ENCODE results near the gene CAPN1. TPM values are rescaled to one million over a fixed set of nuclear protein-coding genes. Genes with fewer than 3 reads are reported as not detected.
"Not testable (repeated sequence)": the region's sequence is repeated elsewhere in the genome, so short reads cannot be mapped to it uniquely, and the experiment has no call there.

The CAPN1 gene
- polyA plus RNA-seq, 4 donors: 107 to 218 (median 205) TPM

DNA sequence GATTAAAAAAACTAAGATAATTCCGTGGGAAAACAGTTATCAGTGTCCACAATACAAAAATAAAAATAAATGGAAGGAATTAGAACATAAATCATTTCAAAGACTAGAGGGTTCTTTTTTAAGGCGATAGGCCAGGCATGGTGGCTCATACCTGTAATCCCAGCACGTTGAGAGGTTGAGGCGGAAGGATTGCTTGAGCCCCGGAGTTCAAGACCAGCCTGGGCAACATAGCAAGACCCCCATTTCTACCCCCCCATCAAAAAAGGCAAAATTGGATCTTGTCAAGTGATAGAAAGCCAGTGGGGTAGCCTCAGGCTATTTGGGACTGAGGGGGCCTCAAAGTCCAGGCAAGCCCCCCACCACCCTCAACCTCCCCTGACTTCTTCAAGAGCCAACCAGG is 59.4 kb downstream of the CAPN1 start:
- H3K27ac ChIP-seq (ENCODE audit: low read depth in 1 of 3, low read length in 2 of 3): no peak overlapping the region
- peaks cover 0 to 12% of the 10 kb centered on the region in 2 donors for H3K9me3 ChIP-seq (ENCODE audit: control insufficient read depth in 2 of 2, insufficient read depth in 1 of 2, low read depth in 1 of 2, low read length in 1 of 2)
- peaks cover 0 to 3% (median 0%) of the 10 kb centered on the region in 3 donors for H3K36me3 ChIP-seq (ENCODE audit: control insufficient read depth in 3 of 3, insufficient read depth in 2 of 3, low read depth in 1 of 3, low read length in 3 of 3)
- no peaks in the 10 kb centered on the region for H3K27me3 ChIP-seq (ENCODE audit: control insufficient read depth in 3 of 3, insufficient read depth in 3 of 3, low read length in 3 of 3)
- DNase-seq (no peak), FAIRE-seq (no peak)
- peaks cover 0 to 7% (median 0%) of the 10 kb centered on the region in 3 donors for H3K4me1 ChIP-seq (ENCODE audit: control insufficient read depth in 3 of 3, insufficient read depth in 2 of 3, low read depth in 1 of 3, low read length in 2 of 3)
- H3K4me3 ChIP-seq (ENCODE audit: low read depth in 1 of 3, low read length in 3 of 3): no peak overlapping the region
- 70 to 81% (median 70%) methylated on average over 5 of the region's 5 CpGs for WGBS, 3 donors

DNA sequence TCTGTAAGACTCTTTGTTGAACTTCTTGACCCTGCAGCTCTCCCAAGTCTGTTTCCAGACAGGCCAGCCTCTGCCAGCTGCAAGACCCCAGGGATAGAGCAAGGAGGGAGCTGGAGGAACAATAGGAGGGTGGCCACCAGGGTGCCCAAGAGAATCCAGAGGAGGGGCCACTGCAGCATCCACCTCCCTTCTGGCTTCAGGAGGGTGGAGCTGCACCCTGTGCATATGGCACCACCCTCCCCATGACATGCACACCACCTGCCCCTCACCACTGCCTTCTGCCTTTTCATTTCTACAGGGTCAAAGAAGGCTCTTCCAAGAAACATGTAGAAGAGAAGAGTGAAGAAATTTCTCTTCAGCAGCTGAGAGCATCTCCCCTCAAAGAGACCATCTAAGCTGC is 60.0 kb downstream of the CAPN1 start:
- DNase-seq (no peak), FAIRE-seq (no peak)
- Histone ChIP-seq H3K4me3 (ENCODE audit: low read depth in 1 of 3, low read length in 3 of 3) (no peak overlapping the region), H3K4me1 (ENCODE audit: control insufficient read depth in 3 of 3, insufficient read depth in 2 of 3, low read depth in 1 of 3, low read length in 2 of 3) (peaks cover 0 to 7% (median 0%) of the 10 kb centered on the region in 3 donors), H3K27ac (ENCODE audit: low read depth in 1 of 3, low read length in 2 of 3) (no peak overlapping the region), H3K9me3 (ENCODE audit: control insufficient read depth in 2 of 2, insufficient read depth in 1 of 2, low read depth in 1 of 2, low read length in 1 of 2) (peaks cover 0 to 12% of the 10 kb centered on the region in 2 donors), H3K27me3 (ENCODE audit: control insufficient read depth in 3 of 3, insufficient read depth in 3 of 3, low read length in 3 of 3) (no peaks in the 10 kb centered on the region), H3K36me3 (ENCODE audit: control insufficient read depth in 3 of 3, insufficient read depth in 2 of 3, low read depth in 1 of 3, low read length in 3 of 3) (peaks cover 0 to 3% (median 0%) of the 10 kb centered on the region in 3 donors)

DNA sequence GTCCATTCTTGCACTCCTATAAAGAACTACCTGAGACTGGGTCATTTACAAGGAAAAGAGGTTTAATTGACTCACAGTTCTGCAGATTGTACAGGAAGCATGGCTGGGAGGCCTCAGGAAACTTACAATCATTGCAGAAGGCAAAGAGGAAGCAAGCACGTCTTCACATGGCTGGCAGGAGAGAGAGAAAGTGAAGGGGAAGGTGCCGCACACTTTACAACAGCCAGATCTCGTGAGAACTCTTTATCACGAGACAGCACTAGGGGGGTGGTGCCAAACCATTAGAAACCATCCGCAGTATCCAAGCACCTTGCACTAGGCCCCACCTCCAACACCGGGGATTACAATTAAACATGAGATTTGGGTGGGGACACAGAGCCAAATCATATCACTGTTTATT is 60.7 kb downstream of the CAPN1 start:
- no peaks in the 10 kb centered on the region for H3K27me3 ChIP-seq (ENCODE audit: control insufficient read depth in 3 of 3, insufficient read depth in 3 of 3, low read length in 3 of 3)
- WGBS, 3 donors: 82 to 92% (median 88%) methylated on average over 6 of the region's 6 CpGs
- peaks cover 0 to 12% of the 10 kb centered on the region in 2 donors for H3K9me3 ChIP-seq (ENCODE audit: control insufficient read depth in 2 of 2, insufficient read depth in 1 of 2, low read depth in 1 of 2, low read length in 1 of 2)
- DNase-seq: no peak
- H3K4me1 ChIP-seq (ENCODE audit: control insufficient read depth in 3 of 3, insufficient read depth in 2 of 3, low read depth in 1 of 3, low read length in 2 of 3): peaks cover 0 to 7% (median 0%) of the 10 kb centered on the region in 3 donors
- no peak for FAIRE-seq
- H3K27ac ChIP-seq (ENCODE audit: low read depth in 1 of 3, low read length in 2 of 3): no peak overlapping the region
- H3K4me3 ChIP-seq (ENCODE audit: low read depth in 1 of 3, low read length in 3 of 3): no peak overlapping the region
- H3K36me3 ChIP-seq (ENCODE audit: control insufficient read depth in 3 of 3, insufficient read depth in 2 of 3, low read depth in 1 of 3, low read length in 3 of 3): peaks cover 0 to 3% (median 0%) of the 10 kb centered on the region in 3 donors

DNA sequence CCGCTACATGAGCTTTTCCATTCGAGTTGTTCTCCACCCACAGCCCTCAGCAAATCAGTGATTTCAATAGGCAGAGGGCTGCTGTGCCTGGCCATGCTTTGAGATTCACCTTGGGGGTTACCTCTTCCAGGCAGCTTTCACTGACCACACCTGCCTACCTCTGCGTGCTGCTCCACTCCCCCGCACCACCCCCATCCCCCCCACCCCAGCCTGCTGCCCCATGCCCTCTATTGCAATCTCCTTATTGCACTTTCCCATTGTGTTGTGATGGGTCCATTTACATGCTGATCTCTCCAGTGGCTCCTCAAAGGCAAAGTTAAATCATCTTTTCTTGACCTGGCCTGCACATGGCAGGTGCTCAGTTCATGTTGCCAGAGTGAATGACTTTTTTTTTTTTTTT is 62.1 kb downstream of the CAPN1 start:
- H3K9me3 ChIP-seq (ENCODE audit: control insufficient read depth in 2 of 2, insufficient read depth in 1 of 2, low read depth in 1 of 2, low read length in 1 of 2): peaks cover 0 to 12% of the 10 kb centered on the region in 2 donors
- H3K4me1 ChIP-seq (ENCODE audit: control insufficient read depth in 3 of 3, insufficient read depth in 2 of 3, low read depth in 1 of 3, low read length in 2 of 3): peaks cover 0 to 7% (median 0%) of the 10 kb centered on the region in 3 donors
- FAIRE-seq (no peak), DNase-seq (no peak)
- no peaks in the 10 kb centered on the region for H3K27me3 ChIP-seq (ENCODE audit: control insufficient read depth in 3 of 3, insufficient read depth in 3 of 3, low read length in 3 of 3)
- H3K4me3 ChIP-seq (ENCODE audit: low read depth in 1 of 3, low read length in 3 of 3): no peak overlapping the region
- no peak overlapping the region for H3K27ac ChIP-seq (ENCODE audit: low read depth in 1 of 3, low read length in 2 of 3)
- WGBS, 3 donors: 65 to 80% (median 78%) methylated on average over 4 of the region's 4 CpGs
- H3K36me3 ChIP-seq (ENCODE audit: control insufficient read depth in 3 of 3, insufficient read depth in 2 of 3, low read depth in 1 of 3, low read length in 3 of 3): peaks cover 0 to 5% (median 0%) of the 10 kb centered on the region in 3 donors

DNA sequence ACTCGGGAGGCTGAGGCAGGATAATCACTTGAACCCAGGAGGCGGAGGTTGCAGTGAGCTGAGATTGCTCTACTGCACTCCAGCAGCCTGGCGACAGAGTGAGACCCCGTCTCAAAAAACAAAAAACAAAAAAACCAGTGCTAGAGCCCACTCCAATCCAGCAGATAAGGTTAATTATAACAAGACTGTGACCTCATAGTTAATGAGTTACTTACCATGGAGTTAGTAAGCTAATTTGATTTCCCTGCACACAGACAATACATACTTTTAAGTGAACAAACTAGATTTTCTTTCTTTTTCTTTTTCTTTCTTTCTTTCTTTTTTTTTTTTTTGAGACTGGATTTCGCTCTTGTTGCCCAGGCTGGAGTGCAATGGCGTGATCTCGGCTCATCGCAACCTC is 63.3 kb downstream of the CAPN1 start:
- FAIRE-seq; H3K27me3 ChIP-seq (ENCODE audit: control insufficient read depth in 3 of 3, insufficient read depth in 3 of 3, low read length in 3 of 3); H3K36me3 ChIP-seq (ENCODE audit: control insufficient read depth in 3 of 3, insufficient read depth in 2 of 3, low read depth in 1 of 3, low read length in 3 of 3); H3K27ac ChIP-seq (ENCODE audit: low read depth in 1 of 3, low read length in 2 of 3); H3K4me1 ChIP-seq (ENCODE audit: control insufficient read depth in 3 of 3, insufficient read depth in 2 of 3, low read depth in 1 of 3, low read length in 2 of 3); H3K4me3 ChIP-seq (ENCODE audit: low read depth in 1 of 3, low read length in 3 of 3): not testable (repeated sequence)
- WGBS, 3 donors: 72 to 83% (median 76%) methylated on average over 8 of the region's 8 CpGs
- DNase-seq: peak in 1 of 2 donors; percentile 52
- H3K9me3 ChIP-seq (ENCODE audit: control insufficient read depth in 2 of 2, insufficient read depth in 1 of 2, low read depth in 1 of 2, low read length in 1 of 2): peaks cover 0 to 12% of the 10 kb centered on the region in 2 donors

DNA sequence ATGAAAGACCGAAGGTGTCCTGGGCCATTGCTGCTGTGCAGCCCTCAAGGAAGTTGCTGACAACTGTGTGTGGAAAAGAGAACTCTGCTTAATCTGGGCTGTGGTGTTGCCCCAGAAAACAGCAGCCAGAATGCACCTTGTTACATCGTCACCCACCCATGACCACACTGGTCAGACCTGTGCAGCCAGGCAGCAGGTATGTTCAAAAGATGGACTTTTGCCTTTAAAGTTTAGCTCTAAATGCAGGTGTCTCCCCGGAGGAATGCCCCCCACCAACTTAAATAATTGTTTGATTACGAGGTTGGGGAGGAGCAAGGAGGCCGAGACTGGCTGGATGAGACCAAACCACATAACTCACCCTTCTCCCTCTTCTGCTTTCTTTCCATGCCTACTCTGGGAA is 64.8 kb downstream of the CAPN1 start:
- Histone ChIP-seq H3K9me3 (ENCODE audit: control insufficient read depth in 2 of 2, insufficient read depth in 1 of 2, low read depth in 1 of 2, low read length in 1 of 2) (peaks cover 0 to 12% of the 10 kb centered on the region in 2 donors), H3K4me1 (ENCODE audit: control insufficient read depth in 3 of 3, insufficient read depth in 2 of 3, low read depth in 1 of 3, low read length in 2 of 3) (peaks cover 0 to 7% (median 0%) of the 10 kb centered on the region in 3 donors), H3K27ac (ENCODE audit: low read depth in 1 of 3, low read length in 2 of 3) (no peak overlapping the region), H3K4me3 (ENCODE audit: low read depth in 1 of 3, low read length in 3 of 3) (no peak overlapping the region), H3K36me3 (ENCODE audit: control insufficient read depth in 3 of 3, insufficient read depth in 2 of 3, low read depth in 1 of 3, low read length in 3 of 3) (peaks cover 0 to 5% (median 0%) of the 10 kb centered on the region in 3 donors), H3K27me3 (ENCODE audit: control insufficient read depth in 3 of 3, insufficient read depth in 3 of 3, low read length in 3 of 3) (no peaks in the 10 kb centered on the region)
- no peak for FAIRE-seq
- peak in 1 of 2 donors; percentile 42 for DNase-seq
- 29 to 65% (median 42%) methylated on average over 5 of the region's 5 CpGs for WGBS, 3 donors

DNA sequence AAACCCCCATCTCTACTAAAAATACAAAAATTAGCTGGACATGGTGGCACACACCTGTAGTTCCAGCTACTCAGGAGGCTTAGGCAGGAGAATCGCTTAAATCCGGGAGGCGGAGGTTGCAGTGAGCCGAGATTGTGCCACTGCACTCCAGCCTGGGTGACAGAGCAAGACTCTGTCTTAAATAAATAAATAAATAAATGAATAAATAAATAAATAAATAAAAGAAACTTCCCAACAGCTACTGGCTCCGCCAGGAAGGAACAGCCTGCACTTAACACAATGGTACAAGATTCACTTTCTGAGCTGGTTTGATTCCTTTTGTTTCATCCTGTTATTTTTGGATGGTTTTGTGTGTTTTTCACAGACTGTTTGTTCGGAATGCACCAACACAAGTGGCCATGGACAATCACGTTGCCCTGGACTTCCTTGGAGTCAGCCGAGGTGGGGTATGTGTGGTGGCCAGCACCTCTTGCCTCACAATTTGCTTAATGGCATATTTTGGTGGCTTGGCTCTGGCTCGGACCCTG is 66.5 kb downstream of the CAPN1 start:
- not testable (repeated sequence) for FAIRE-seq; H3K9me3 ChIP-seq (ENCODE audit: control insufficient read depth in 2 of 2, insufficient read depth in 1 of 2, low read depth in 1 of 2, low read length in 1 of 2); H3K27ac ChIP-seq (ENCODE audit: low read depth in 1 of 3, low read length in 2 of 3); H3K4me3 ChIP-seq (ENCODE audit: low read depth in 1 of 3, low read length in 3 of 3); H3K4me1 ChIP-seq (ENCODE audit: control insufficient read depth in 3 of 3, insufficient read depth in 2 of 3, low read depth in 1 of 3, low read length in 2 of 3); DNase-seq; H3K36me3 ChIP-seq (ENCODE audit: control insufficient read depth in 3 of 3, insufficient read depth in 2 of 3, low read depth in 1 of 3, low read length in 3 of 3); H3K27me3 ChIP-seq (ENCODE audit: control insufficient read depth in 3 of 3, insufficient read depth in 3 of 3, low read length in 3 of 3)
- 79 to 89% (median 86%) methylated on average over 9 of the region's 9 CpGs for WGBS, 3 donors

DNA sequence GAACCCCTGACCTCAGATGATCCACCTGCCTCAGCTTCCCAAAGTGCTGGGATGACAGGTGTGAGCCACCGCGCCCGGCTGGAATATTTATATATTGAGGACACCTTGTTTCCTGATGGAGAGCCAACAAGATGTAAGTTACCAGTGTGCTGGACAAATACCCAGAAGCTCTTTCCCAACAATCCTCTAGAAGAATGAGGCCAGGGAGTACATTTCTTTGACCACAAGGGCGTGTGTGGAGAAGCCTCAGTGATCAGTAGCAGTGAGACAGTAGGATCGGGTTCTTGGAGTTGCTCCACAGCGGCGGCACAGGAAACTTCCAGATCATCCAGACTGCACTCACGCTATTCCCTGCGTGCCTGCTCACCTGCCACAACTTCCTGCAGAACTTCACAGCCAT is 69.7 kb downstream of the CAPN1 start:
- Histone ChIP-seq H3K27ac (ENCODE audit: low read depth in 1 of 3, low read length in 2 of 3) (no peak overlapping the region), H3K27me3 (ENCODE audit: control insufficient read depth in 3 of 3, insufficient read depth in 3 of 3, low read length in 3 of 3) (no peaks in the 10 kb centered on the region), H3K9me3 (ENCODE audit: control insufficient read depth in 2 of 2, insufficient read depth in 1 of 2, low read depth in 1 of 2, low read length in 1 of 2) (no peaks in the 10 kb centered on the region), H3K4me1 (ENCODE audit: control insufficient read depth in 3 of 3, insufficient read depth in 2 of 3, low read depth in 1 of 3, low read length in 2 of 3) (no peaks in the 10 kb centered on the region), H3K4me3 (ENCODE audit: low read depth in 1 of 3, low read length in 3 of 3) (no peak overlapping the region), H3K36me3 (ENCODE audit: control insufficient read depth in 3 of 3, insufficient read depth in 2 of 3, low read depth in 1 of 3, low read length in 3 of 3) (peaks cover 0 to 2% (median 0%) of the 10 kb centered on the region in 3 donors)
- DNase-seq (no peak), FAIRE-seq (no peak)
- 86 to 93% (median 89%) methylated on average over 9 of the region's 9 CpGs for WGBS, 3 donors

DNA sequence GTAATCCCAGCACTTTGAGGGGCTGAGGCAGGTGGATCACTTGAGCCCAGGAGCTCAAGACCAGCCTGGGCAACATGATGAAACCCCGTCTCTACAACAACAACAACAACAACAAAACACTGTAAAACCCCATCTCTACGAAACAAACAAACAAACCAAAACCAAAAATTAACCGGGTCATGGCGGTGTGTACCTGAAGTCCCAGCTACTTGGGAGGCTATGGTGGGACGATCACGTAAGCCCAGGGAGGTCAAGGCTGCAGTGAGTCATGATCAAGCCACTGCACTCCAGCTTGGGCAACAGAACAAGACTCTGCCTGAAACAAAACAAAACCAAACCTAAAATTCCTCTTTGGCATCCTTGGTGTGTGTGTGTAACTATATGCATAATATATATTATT is 73.0 kb downstream of the CAPN1 start:
- Histone ChIP-seq H3K4me3 (ENCODE audit: low read depth in 1 of 3, low read length in 3 of 3) (no peak overlapping the region), H3K9me3 (ENCODE audit: control insufficient read depth in 2 of 2, insufficient read depth in 1 of 2, low read depth in 1 of 2, low read length in 1 of 2) (no peaks in the 10 kb centered on the region), H3K36me3 (ENCODE audit: control insufficient read depth in 3 of 3, insufficient read depth in 2 of 3, low read depth in 1 of 3, low read length in 3 of 3) (no peaks in the 10 kb centered on the region), H3K27ac (ENCODE audit: low read depth in 1 of 3, low read length in 2 of 3) (no peak overlapping the region), H3K4me1 (ENCODE audit: control insufficient read depth in 3 of 3, insufficient read depth in 2 of 3, low read depth in 1 of 3, low read length in 2 of 3) (no peaks in the 10 kb centered on the region), H3K27me3 (ENCODE audit: control insufficient read depth in 3 of 3, insufficient read depth in 3 of 3, low read length in 3 of 3) (no peaks in the 10 kb centered on the region)
- DNase-seq: no peak
- WGBS, 3 donors: 72 to 85% (median 80%) methylated on average over 6 of the region's 6 CpGs
- no peak for FAIRE-seq

Data from small intestine (tissue), 7 donors.